HEK293 (cell line): ENCODE results near the gene DAND5.
"Not testable (repeated sequence)": the region's sequence is repeated elsewhere in the genome, so short reads cannot be mapped to it uniquely, and the experiment has no call there.

Source experiments
- CTCF ChIA-PET: fragments of 350-600 bp; formaldehyde crosslinking; extraction: SDS; loops from one replicate; lab custom pipeline; 2021; ENCODE audit warnings: antibody characterized with exemption; lab: Yijun Ruan, JAX
- POLR2A ChIA-PET: fragments of 300-600 bp; formaldehyde crosslinking; extraction: SDS; loops from one replicate; lab custom pipeline; 2020; ENCODE audit warnings: antibody characterized with exemption, inconsistent platforms; lab: Yijun Ruan, JAX
- H3K27ac ChIP-seq: fragments of 200-500 bp; sonication (Bioruptor generic); 2 replicates; pipeline ENCODE4 v1.5.1; 2014; ENCODE audit warnings: low read depth, low read length, control low read depth, inconsistent platforms; ENCODE audit errors: extremely low read depth
- H3K36me3 ChIP-seq, 2 experiments: fragments of 200-500 bp in 1 of 2; sonication (Bioruptor generic) in 1 of 2; 1 replicate in 1 of 2; 2 replicates in 1 of 2; pipeline ENCODE4 v1.5.1; 2014 to 2017; ENCODE audit warnings: inconsistent platforms in 2 of 2, low read length in 2 of 2; ENCODE audit not compliant: control insufficient read depth in 2 of 2, insufficient read depth in 1 of 2
- H3K4me1 ChIP-seq: fragments of 200-500 bp; sonication (Bioruptor generic); 2 replicates; pipeline ENCODE4 v1.5.1; 2014; ENCODE audit warnings: mild to moderate bottlenecking, low read length, inconsistent platforms; ENCODE audit not compliant: control insufficient read depth, insufficient read depth
- H3K4me3 ChIP-seq: 2 replicates; pipeline ENCODE4 v1.5.1; 2011; ENCODE audit warnings: low read depth, mild to moderate bottlenecking, control low read depth, low read length, moderate library complexity
- H3K9me3 ChIP-seq: fragments of 200-500 bp; sonication (Bioruptor generic); 2 replicates; pipeline ENCODE4 v1.5.1; 2014; ENCODE audit warnings: low read depth, low read length, inconsistent platforms; ENCODE audit not compliant: control insufficient read depth, insufficient read depth
- HOXC10 ChIP-seq: sonication (generic); formaldehyde crosslinking; IDR thresholded peaks from 2 replicates; pipeline ENCODE4 v1.8.1; 2023; ENCODE audit warnings: mild to moderate bottlenecking, missing genetic modification reagents
- KLF1 ChIP-seq: fragments of 450-650 bp; formaldehyde crosslinking; IDR thresholded peaks from 2 replicates; pipeline ENCODE4 v1.5.1; 2016; ENCODE audit warnings: missing biosample characterization, missing genetic modification characterization
- KLF16 ChIP-seq: fragments of 450-650 bp; formaldehyde crosslinking; IDR thresholded peaks from 2 replicates; pipeline ENCODE4 v1.5.1; 2017; ENCODE audit warnings: missing biosample characterization, missing genetic modification characterization
- PRDM1 ChIP-seq: fragments of 450-650 bp; formaldehyde crosslinking; IDR thresholded peaks from 2 replicates; pipeline ENCODE4; 2016; ENCODE audit warnings: missing biosample characterization, missing genetic modification characterization
- ZNF112 ChIP-seq: fragments of 450-650 bp; formaldehyde crosslinking; IDR thresholded peaks from 2 replicates; pipeline ENCODE4 v1.5.0; 2017; ENCODE audit warnings: missing biosample characterization, missing genetic modification characterization
- ZNF121 ChIP-seq: fragments of 450-650 bp; formaldehyde crosslinking; IDR thresholded peaks from 2 replicates; pipeline ENCODE4 v1.5.1; 2016; ENCODE audit warnings: missing biosample characterization, missing genetic modification characterization
- ZNF202 ChIP-seq: fragments of 450-650 bp; formaldehyde crosslinking; IDR thresholded peaks from 2 replicates; pipeline ENCODE4 v1.5.1; 2016; ENCODE audit warnings: missing biosample characterization, missing genetic modification characterization, borderline replicate concordance
- ZNF366 ChIP-seq: fragments of 450-650 bp; formaldehyde crosslinking; conservative IDR thresholded peaks from 2 replicates; pipeline ENCODE4 v1.5.1; 2016; ENCODE audit warnings: missing biosample characterization, missing genetic modification characterization
- ZNF561 ChIP-seq: fragments of 450-650 bp; IDR thresholded peaks from 2 replicates; pipeline ENCODE4 v1.5.1; 2018; ENCODE audit warnings: missing biosample characterization, missing genetic modification characterization, borderline replicate concordance
- ZNF596 ChIP-seq: fragments of 450-650 bp; IDR thresholded peaks from 2 replicates; pipeline ENCODE4 v1.5.0; 2018; ENCODE audit warnings: missing biosample characterization, mild to moderate bottlenecking, missing genetic modification characterization, moderate library complexity
- ZNF654 ChIP-seq: fragments of 450-650 bp; formaldehyde crosslinking; IDR thresholded peaks from 2 replicates; pipeline ENCODE4 v1.5.1; 2016; ENCODE audit warnings: low read depth, missing biosample characterization, missing genetic modification characterization
- ZNF707 ChIP-seq: fragments of 450-650 bp; formaldehyde crosslinking; IDR thresholded peaks from 2 replicates; pipeline ENCODE4 v1.5.1; 2016; ENCODE audit warnings: missing biosample characterization, missing genetic modification characterization
- ZNF747 ChIP-seq: fragments of 450-650 bp; formaldehyde crosslinking; IDR thresholded peaks from 2 replicates; pipeline ENCODE4 v1.5.1; 2016; ENCODE audit warnings: missing biosample characterization, missing genetic modification characterization
- TF ChIP-seq, protein P1 (sequence below): fragments of 450-650 bp; formaldehyde crosslinking; conservative IDR thresholded peaks from 2 replicates; pipeline ENCODE4 v1.5.1; 2016; ENCODE audit warnings: low read depth, missing biosample characterization, missing genetic modification characterization
- TF ChIP-seq, protein P2 (sequence below): fragments of 450-650 bp; formaldehyde crosslinking; IDR thresholded peaks from 2 replicates; pipeline ENCODE4 v1.5.1; 2016; ENCODE audit warnings: missing biosample characterization, missing genetic modification characterization

Gene DAND5

GRCh38 chr19:12976109-12976508 is 6.7 kb downstream of the DAND5 start:
- CTCF ChIA-PET: interaction anchor here (0.7 to 13.3 kb wide), 10 partner anchors 11 to 885 kb away, joined by 3 to 274 read pairs (median 8); no protein-coding TSS in a partner anchor
- POLR2A ChIA-PET, H3K4me1 ChIP-seq, H3K9me3 ChIP-seq, H3K27ac ChIP-seq, H3K4me3 ChIP-seq, H3K36me3 ChIP-seq: not testable (repeated sequence)
- TF ChIP-seq KLF1 (tag by site-specific recombination): peak; percentile 94
- peak; percentile 94 for TF ChIP-seq ZNF121 (tag by site-specific recombination)

- ChIA-PET POLR2A (interaction anchor here (0.6 to 0.7 kb wide), 2 partner anchors 54 to 114 kb away, joined by 3 read pairs; no protein-coding TSS in a partner anchor), CTCF (interaction anchor here (1.0 to 13.3 kb wide), 8 partner anchors 14 to 113 kb away, joined by 3 to 274 read pairs (median 5); no protein-coding TSS in a partner anchor)
- Histone ChIP-seq H3K4me1 (no peaks in the 10 kb centered on the region), H3K27ac (no peak overlapping the region), H3K4me3 (no peak overlapping the region), H3K36me3 (no peaks in the 10 kb centered on the region), H3K9me3 (no peaks in the 10 kb centered on the region)
- TF ChIP-seq, protein P1, sequence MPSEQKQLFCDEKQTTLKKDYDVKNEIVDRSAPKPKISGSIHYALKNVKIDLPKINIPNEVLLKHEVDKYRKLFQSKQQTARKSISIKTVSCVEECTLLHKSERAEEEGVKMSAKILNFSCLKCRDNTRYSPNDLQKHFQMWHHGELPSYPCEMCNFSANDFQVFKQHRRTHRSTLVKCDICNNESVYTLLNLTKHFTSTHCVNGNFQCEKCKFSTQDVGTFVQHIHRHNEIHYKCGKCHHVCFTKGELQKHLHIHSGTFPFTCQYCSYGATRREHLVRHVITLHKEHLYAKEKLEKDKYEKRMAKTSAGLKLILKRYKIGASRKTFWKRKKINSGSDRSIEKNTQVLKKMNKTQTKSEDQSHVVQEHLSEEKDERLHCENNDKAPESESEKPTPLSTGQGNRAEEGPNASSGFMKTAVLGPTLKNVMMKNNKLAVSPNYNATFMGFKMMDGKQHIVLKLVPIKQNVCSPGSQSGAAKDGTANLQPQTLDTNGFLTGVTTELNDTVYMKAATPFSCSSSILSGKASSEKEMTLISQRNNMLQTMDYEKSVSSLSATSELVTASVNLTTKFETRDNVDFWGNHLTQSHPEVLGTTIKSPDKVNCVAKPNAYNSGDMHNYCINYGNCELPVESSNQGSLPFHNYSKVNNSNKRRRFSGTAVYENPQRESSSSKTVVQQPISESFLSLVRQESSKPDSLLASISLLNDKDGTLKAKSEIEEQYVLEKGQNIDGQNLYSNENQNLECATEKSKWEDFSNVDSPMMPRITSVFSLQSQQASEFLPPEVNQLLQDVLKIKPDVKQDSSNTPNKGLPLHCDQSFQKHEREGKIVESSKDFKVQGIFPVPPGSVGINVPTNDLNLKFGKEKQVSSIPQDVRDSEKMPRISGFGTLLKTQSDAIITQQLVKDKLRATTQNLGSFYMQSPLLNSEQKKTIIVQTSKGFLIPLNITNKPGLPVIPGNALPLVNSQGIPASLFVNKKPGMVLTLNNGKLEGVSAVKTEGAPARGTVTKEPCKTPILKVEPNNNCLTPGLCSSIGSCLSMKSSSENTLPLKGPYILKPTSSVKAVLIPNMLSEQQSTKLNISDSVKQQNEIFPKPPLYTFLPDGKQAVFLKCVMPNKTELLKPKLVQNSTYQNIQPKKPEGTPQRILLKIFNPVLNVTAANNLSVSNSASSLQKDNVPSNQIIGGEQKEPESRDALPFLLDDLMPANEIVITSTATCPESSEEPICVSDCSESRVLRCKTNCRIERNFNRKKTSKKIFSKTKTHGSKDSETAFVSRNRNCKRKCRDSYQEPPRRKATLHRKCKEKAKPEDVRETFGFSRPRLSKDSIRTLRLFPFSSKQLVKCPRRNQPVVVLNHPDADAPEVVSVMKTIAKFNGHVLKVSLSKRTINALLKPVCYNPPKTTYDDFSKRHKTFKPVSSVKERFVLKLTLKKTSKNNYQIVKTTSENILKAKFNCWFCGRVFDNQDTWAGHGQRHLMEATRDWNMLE (tag by site-specific recombination): no peak
- TF ChIP-seq, protein P2, sequence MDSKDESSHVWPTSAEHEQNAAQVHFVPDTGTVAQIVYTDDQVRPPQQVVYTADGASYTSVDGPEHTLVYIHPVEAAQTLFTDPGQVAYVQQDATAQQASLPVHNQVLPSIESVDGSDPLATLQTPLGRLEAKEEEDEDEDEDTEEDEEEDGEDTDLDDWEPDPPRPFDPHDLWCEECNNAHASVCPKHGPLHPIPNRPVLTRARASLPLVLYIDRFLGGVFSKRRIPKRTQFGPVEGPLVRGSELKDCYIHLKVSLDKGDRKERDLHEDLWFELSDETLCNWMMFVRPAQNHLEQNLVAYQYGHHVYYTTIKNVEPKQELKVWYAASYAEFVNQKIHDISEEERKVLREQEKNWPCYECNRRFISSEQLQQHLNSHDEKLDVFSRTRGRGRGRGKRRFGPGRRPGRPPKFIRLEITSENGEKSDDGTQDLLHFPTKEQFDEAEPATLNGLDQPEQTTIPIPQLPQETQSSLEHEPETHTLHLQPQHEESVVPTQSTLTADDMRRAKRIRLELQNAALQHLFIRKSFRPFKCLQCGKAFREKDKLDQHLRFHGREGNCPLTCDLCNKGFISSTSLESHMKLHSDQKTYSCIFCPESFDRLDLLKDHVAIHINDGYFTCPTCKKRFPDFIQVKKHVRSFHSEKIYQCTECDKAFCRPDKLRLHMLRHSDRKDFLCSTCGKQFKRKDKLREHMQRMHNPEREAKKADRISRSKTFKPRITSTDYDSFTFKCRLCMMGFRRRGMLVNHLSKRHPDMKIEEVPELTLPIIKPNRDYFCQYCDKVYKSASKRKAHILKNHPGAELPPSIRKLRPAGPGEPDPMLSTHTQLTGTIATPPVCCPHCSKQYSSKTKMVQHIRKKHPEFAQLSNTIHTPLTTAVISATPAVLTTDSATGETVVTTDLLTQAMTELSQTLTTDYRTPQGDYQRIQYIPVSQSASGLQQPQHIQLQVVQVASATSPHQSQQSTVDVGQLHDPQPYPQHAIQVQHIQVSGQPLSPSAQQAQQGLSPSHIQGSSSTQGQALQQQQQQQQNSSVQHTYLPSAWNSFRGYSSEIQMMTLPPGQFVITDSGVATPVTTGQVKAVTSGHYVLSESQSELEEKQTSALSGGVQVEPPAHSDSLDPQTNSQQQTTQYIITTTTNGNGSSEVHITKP (tag by site-specific recombination): 0 out of 2 replicates have a peak, but pooled peaks have one; percentile 13
- no peak for TF ChIP-seq ZNF112 (tag by site-specific recombination)
- TF ChIP-seq KLF16 (tag by site-specific recombination): no peak
- no peak for TF ChIP-seq ZNF654
- TF ChIP-seq ZNF561 (tag by site-specific recombination): no peak
- no peak for TF ChIP-seq HOXC10
Measured at GRCh38 chr19:12979974-12980373, 10.6 kb downstream of the DAND5 start.

DNA sequence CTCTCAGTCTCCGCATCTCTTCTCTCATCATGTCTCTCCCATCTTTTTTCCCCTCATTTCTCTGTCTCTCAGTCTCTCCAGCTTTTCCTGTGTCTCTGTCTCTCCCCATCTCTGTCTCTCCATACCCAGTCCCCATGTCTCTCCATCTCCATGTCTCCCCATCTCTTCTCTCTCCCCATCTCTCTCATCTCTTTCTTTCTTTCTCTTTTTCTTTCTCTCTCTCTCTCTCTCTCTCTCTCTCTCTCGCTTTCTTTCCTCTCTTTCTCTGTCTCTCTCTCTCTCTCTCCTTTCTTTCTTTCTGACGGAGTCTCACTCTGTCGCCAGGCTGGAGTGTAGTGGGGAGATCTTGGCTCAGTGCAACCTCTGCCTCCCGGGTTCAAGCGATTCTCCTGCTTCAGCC is 13.3 kb downstream of the DAND5 start:
- no peaks in the 10 kb centered on the region for H3K36me3 ChIP-seq
- peak; percentile 83 for TF ChIP-seq ZNF366 (tag by site-specific recombination)
- TF ChIP-seq ZNF707 (tag by site-specific recombination): 0 out of 2 replicates have a peak, but pooled peaks have one; percentile 12
- TF ChIP-seq ZNF596: peak; percentile 99
- peak; percentile 81 for TF ChIP-seq PRDM1
- 0 out of 2 replicates have a peak, but pooled peaks have one; percentile 7 for TF ChIP-seq ZNF202 (tag by site-specific recombination)
- no peak for TF ChIP-seq ZNF747
- TF ChIP-seq, all 188 proteins: peak for 5
- Histone ChIP-seq H3K4me3 (no peak overlapping the region), H3K27ac (no peak overlapping the region), H3K9me3 (no peaks in the 10 kb centered on the region), H3K4me1 (no peaks in the 10 kb centered on the region)
- ChIA-PET CTCF (interaction anchor here (0.6 to 13.3 kb wide), 7 partner anchors 17 to 110 kb away, joined by 3 to 274 read pairs (median 6); no protein-coding TSS in a partner anchor), POLR2A (interaction anchor here (0.7 kb wide), 1 partner anchor 181 kb away, joined by 3 read pairs; no protein-coding TSS in a partner anchor)
